ENCODE measurements around the gene MTERF4.

MTERF4 gene

GRCh38 chr2:241133436-241133820, 31.3 kb upstream of the MTERF4 start:
- no peak for DNase-seq

- no peak for DNase-seq
Measured at GRCh38 chr2:241132538-241133435, 30.7 kb upstream of the MTERF4 start.

GRCh38 chr2:241131531-241131930, 29.4 kb upstream of the MTERF4 start:
- DNase-seq, result no peak

- DNase-seq, result no peak
Measured at GRCh38 chr2:241130316-241130715, 28.2 kb upstream of the MTERF4 start.

- DNase-seq, result no peak
Measured at GRCh38 chr2:241129086-241129871, 27.2 kb upstream of the MTERF4 start.

GRCh38 chr2:241128266-241128665, 26.2 kb upstream of the MTERF4 start:
- DNase-seq, result no peak

- no peak for DNase-seq
Measured at GRCh38 chr2:241126771-241127202, 24.7 kb upstream of the MTERF4 start.

GRCh38 chr2:241126201-241126611, 24.1 kb upstream of the MTERF4 start:
- no peak for DNase-seq

GRCh38 chr2:241125626-241126025, 23.5 kb upstream of the MTERF4 start:
- peak in 1 of 5 experiments; percentile 43 for DNase-seq

GRCh38 chr2:241123816-241124536, 21.9 kb upstream of the MTERF4 start:
- DNase-seq, result peak in 4 of 5 experiments; percentile 38 to 88 (median 52)

- DNase-seq, result no peak
Measured at GRCh38 chr2:241122376-241123002, 20.4 kb upstream of the MTERF4 start.

GRCh38 chr2:241121008-241121407, 18.9 kb upstream of the MTERF4 start:
- DNase-seq, result no peak

- no peak for DNase-seq
Measured at GRCh38 chr2:241120440-241120839, 18.4 kb upstream of the MTERF4 start.

GRCh38 chr2:241118737-241119505, 16.8 kb upstream of the MTERF4 start:
- no peak for DNase-seq

- no peak for DNase-seq
Measured at GRCh38 chr2:241116606-241117560, 14.8 kb upstream of the MTERF4 start.

GRCh38 chr2:241115361-241115760, 13.3 kb upstream of the MTERF4 start:
- no peak for DNase-seq

GRCh38 chr2:241114836-241115235, 12.7 kb upstream of the MTERF4 start:
- no peak for DNase-seq

GRCh38 chr2:241112592-241112991, 10.5 kb upstream of the MTERF4 start:
- DNase-seq, result peak in 3 of 5 experiments; percentile 38 to 58 (median 55)

GRCh38 chr2:241112046-241112445, 10.0 kb upstream of the MTERF4 start:
- peak in 1 of 5 experiments; percentile 46 for DNase-seq

GRCh38 chr2:241111440-241111805, 9.3 kb upstream of the MTERF4 start:
- peak in 2 of 5 experiments; percentile 39 to 65 for DNase-seq

All from T-helper 2 cell (primary cell).